ENCODE measurements around the gene TBC1D4.

GRCh38 chr13:75474956-75475355 is 7.0 kb downstream of the TBC1D4 start:
- TF ChIP-seq POLR2A (IDR thresholded peaks at IDR 0.05) (no peak), CTCF (IDR thresholded peaks at IDR 0.05) (no peak)
